Activated CD8-positive, alpha-beta memory T cell treated with anti-CD3 and anti-CD28 coated beads for 1 hour (primary cell): ENCODE data around the gene DMD.
"Not testable (repeated sequence)": the region's sequence is repeated elsewhere in the genome, so short reads cannot be mapped to it uniquely, and the experiment has no call there.

ENCODE experiments used
- DNase-seq, 2 donors: peaks; one replicate each; pipeline ENCODE4 v3.0.0-alpha.2; 2020; ENCODE audit warnings: low read depth in 1 of 2; ENCODE audit errors: extremely low read depth in 1 of 2

The DMD gene

GRCh38 chrX:32087663-32088062 lies 1123.7 kb downstream of the DMD start:
- DNase-seq: no peak

DNA sequence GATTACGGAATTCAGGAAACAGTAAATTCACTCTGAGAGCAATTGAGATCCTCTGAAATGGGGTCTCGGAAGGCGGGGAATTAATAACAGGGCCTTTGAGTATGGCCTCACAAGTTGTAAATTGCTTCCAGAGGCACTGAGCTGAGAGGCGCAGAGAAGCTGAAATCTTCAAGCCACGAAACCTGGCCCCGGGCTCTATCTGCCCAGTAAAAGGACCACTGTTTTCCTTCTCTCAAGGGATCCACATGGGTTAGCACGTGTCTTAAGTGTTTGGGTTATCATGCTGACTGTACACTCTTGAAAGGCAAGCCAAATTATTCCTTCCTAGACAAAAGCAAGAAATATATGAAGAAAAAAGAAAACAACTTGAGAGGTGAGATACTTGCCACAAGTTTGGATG lies 1126.6 kb downstream of the DMD start:
- no peak for DNase-seq

GRCh38 chrX:32048285-32048684 lies 1163.1 kb downstream of the DMD start:
- no peak for DNase-seq

DNA sequence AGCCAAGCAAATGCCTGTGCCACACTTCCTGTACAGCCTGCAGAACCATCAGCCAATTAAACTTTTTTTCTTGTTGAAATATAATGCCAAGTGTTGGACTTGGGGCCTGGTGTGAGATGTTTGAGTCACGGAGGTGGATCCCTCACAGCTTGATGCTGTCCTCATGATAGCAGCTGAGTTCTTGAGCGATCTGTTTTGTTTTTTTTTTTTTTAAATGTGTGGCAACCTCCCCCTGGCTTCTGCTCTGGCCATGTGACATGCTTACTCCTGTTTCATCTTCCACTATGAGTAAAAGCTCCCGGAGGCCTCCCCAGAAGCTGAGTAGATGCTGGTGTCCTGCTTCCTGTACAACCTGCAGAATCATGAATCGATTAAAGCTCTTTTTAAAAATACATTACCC lies 1166.2 kb downstream of the DMD start:
- no peak for DNase-seq

DNA sequence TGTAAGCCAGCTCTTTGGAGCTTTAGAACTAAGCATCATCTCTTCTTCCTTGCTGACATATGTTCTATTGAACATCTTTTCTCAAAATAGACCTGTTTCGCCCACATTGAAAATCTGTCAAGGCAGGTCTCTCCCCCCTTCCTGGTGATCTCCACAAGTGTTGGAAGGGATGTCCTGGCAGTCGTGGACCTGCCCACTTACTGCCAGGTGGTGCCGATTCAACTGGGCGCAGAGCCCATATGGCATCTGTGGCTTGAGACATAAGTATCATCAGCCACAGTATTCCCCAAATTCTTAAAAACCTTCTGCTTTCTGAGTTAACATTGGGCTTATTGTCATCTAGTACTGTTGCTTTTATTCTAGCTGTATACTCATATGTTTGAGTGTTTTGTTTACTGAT lies 1170.2 kb downstream of the DMD start:
- DNase-seq: no peak

DNA sequence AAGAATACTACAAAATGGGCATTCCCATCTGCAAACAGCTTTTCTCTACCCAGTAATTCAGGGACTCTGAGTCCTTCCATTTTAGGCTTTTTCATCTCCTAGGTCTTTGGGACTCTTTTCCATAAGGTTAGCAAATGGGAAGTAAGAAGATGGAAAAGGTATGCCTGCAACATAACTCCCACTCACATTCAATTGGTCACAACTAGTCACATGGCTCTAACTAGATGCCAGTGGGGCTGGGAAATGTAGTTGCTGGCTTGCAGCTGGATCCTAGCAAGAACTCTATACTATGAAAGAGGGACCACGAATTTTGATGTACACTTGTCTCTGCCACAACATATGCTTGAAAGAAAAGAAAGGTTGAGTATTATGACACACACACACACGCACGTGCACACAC lies 1184.6 kb downstream of the DMD start:
- DNase-seq: no peak

- no peak for DNase-seq
These were observed 1187.3 kb downstream of the DMD start for GRCh38 chrX:32024072-32024471.

- DNase-seq: no peak
These were observed 1195.2 kb downstream of the DMD start for GRCh38 chrX:32016195-32016594.

GRCh38 chrX:32010948-32011347 lies 1200.4 kb downstream of the DMD start:
- no peak for DNase-seq

DNA sequence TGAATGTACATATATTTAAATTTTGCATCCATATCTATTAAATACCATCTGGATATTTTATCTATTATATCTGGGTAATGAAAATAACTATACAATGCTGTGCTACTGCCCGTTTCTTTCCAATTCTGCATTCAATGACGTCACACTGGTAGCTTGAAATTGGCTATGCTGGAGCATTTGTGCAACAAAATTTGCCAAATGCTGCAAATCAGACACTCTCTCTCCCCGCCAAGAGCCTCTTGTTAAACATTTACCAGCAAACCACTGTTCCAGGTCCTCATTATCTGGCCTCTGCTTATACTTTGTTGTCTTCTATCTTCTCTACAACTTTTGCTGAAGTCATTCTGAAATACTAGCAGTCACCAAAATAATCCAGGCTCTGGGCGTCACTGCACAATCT lies 1201.1 kb downstream of the DMD start:
- no peak for DNase-seq

GRCh38 chrX:31993637-31994036 lies 1217.7 kb downstream of the DMD start:
- DNase-seq: no peak

DNA sequence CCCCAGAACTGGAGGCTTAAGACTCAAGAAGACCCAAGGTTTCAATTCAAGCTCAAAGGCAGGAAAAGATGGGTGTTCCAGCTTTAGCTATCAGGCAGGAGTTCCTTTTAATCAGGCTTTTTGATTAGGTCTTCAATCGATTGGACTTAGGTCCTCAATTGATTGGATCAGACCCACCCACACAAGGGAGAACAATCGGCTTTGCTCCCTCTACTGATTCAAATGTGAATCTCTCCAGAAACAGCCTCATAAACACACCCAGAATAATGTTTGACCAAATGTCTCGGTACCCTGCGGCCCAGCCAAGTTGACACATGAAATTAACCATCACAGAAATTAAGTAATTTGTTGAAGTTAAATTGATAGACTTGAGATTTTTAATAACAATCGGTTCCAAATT lies 1222.4 kb downstream of the DMD start:
- DNase-seq: no peak

GRCh38 chrX:31981546-31982062 lies 1229.7 kb downstream of the DMD start:
- DNase-seq: no peak

GRCh38 chrX:31969714-31970113 lies 1241.6 kb downstream of the DMD start:
- no peak for DNase-seq

DNA sequence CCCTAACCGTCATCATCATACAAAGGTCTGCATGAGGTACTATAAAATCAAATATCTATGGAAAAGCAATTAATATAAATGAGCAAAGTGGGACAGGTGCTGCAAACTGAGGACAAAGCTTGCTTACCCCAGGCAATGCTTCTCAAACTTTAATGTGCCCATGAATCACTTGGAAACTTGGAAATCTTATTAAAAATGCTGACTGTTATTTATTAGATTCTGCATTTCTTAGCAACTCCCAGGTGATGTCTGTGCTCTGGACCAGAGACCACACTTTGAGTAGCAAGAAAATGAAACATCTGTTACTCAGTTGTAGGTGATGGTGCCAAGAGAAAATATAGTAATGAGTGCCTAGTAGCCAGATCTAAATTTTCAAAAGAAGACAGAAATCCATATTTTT lies 1249.1 kb downstream of the DMD start:
- no peak for DNase-seq

DNA sequence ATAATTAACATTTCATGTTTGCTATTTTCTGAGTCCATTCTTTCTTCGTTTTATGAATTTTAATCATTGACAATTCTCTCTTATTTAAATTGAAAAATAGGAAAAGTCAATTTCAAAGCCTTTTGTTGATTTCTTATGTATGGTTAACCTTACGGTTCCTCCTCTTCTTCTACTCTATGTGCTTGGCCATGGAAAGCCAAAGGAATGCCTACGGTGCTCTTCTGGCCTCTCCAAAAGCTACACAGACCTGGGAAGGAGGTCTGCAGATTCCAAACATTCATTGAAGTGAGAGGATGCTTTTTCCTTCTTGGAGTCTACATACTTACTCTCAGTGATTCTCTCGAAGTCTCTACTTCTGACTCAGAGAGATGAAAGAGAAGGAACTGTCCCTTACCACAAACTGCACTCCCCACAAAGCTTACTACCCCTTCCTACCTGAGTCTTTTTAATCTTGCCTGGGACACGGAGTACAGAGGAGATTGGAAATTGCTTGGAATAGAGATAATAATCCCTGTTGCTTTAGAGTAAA lies 1276.4 kb downstream of the DMD start:
- DNase-seq: no peak

GRCh38 chrX:31934015-31934414 lies 1277.3 kb downstream of the DMD start:
- DNase-seq: no peak

GRCh38 chrX:31932769-31933168 lies 1278.6 kb downstream of the DMD start:
- DNase-seq: no peak

DNA sequence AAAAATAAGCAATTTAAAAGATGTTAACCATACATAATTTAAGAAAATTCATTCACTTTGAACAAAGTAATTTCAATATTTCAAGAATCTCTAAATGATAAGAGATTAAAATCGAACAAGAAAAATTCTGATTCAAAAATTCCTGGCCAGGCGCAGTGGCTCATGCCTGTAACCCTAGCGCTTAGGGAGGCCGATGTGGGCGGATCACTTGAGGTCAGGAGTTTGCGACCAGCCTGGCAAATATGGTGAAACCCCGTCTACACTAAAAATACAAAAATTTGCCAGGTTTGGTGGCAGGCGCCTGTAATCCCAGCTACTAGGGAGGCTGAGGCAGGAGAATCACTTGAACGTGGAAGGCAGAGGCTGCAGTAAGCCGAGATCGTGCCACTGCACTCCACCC lies 1279.0 kb downstream of the DMD start:
- not testable (repeated sequence) for DNase-seq

GRCh38 chrX:31931225-31931624 lies 1280.1 kb downstream of the DMD start:
- no peak for DNase-seq

DNA sequence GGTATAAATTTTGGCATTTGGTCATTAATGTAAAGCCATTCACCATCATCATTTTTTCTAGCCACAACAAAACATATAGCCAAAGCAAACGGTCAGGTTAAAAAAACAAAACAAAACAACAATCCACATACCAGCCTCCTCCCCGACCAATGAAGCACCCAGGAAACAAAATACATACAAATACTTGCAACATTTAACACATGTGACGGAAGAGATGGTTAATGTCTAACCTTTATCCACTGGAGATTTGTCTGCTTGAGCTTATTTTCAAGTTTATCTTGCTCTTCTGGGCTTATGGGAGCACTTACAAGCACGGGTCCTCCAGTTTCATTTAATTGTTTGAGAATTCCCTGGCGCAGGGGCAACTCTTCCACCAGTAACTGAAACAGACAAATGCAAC lies 1282.0 kb downstream of the DMD start:
- DNase-seq: no peak

- DNase-seq: no peak
These were observed 1290.1 kb downstream of the DMD start for GRCh38 chrX:31921236-31921635.

- DNase-seq: no peak
These were observed 1301.3 kb downstream of the DMD start for GRCh38 chrX:31909850-31910572.
